Endothelial cell of umbilical vein (primary cell): Measurements from ENCODE around the gene CPSF4. TPM values are rescaled to one million over a fixed set of nuclear protein-coding genes. Genes with fewer than 3 reads are reported as not detected.

Experiments used
- BruUV-seq: library from RNA; stranded (reverse); fragments of 400-500 nt; replicated peaks from 2 replicates; lab custom pipeline; 2021; lab: Mats Ljungman, UMichigan
- CTCF ChIA-PET: fragments of 300-600, 350-600 bp; sonication (Branson Sonifier 250); formaldehyde crosslinking; loops from one replicate; lab custom pipeline; 2021; ENCODE audit warnings: antibody characterized with exemption, inconsistent platforms; lab: Charles Lee
- POLR2A ChIA-PET: fragments of 300-600, 350-600 bp; sonication (Branson Sonifier 250); formaldehyde crosslinking; loops from one replicate; lab custom pipeline; 2021; ENCODE audit warnings: antibody characterized with exemption, inconsistent platforms; lab: Charles Lee
- DNase-seq: peaks from one replicate; pipeline ENCODE4 v3.0.0-alpha.2; 2011; ENCODE audit warnings: low read depth, low spot score
- FAIRE-seq: peaks from 2 replicates; lab custom pipeline; 2011; peaks lifted over from hg19 to GRCh38; lab: Jason Lieb, UNC
- H2AFZ ChIP-seq: 2 replicates; pipeline ENCODE4 v1.6.0; 2012; ENCODE audit warnings: low read depth, low read length, control low read depth, inconsistent platforms
- H3K27ac ChIP-seq: 2 replicates; pipeline ENCODE4 v1.5.1; 2011; ENCODE audit warnings: low read depth, mild to moderate bottlenecking, control low read depth, low read length, moderate library complexity; ENCODE audit not compliant: insufficient read depth
- H3K27me3 ChIP-seq, 2 experiments: 2 replicates each; pipeline versions ENCODE4 v1.6.0 to v1.6.1; 2011; ENCODE audit warnings: low read length in 2 of 2, mixed read lengths in 1 of 2; ENCODE audit not compliant: control insufficient read depth in 2 of 2, insufficient read depth in 2 of 2
- H3K36me3 ChIP-seq, 2 experiments: 2 replicates in 1 of 2; 3 replicates in 1 of 2; pipeline ENCODE4 v1.5.1; 2011; ENCODE audit warnings: low read length in 2 of 2, mild to moderate bottlenecking in 1 of 2, moderate library complexity in 1 of 2; ENCODE audit not compliant: control insufficient read depth in 2 of 2, insufficient read depth in 2 of 2; ENCODE audit errors: extremely low read depth in 1 of 2
- H3K4me1 ChIP-seq: 3 replicates; pipeline ENCODE4 v1.5.1; 2011; ENCODE audit warnings: mild to moderate bottlenecking, low read length; ENCODE audit not compliant: control insufficient read depth, insufficient read depth; ENCODE audit errors: extremely low read depth
- H3K4me2 ChIP-seq: 2 replicates; pipeline ENCODE4 v1.6.1; 2011; ENCODE audit warnings: low read length, control low read depth, mixed read lengths; ENCODE audit not compliant: insufficient read depth
- H3K4me3 ChIP-seq, 3 experiments: fragments of 200-600 bp in 1 of 3; sonication (generic), shearing (Covaris generic) in 1 of 3; replicated peaks in 1 of 3; 2 replicates each; pipeline ENCODE4 v1.5.1; 2011 to 2016; ENCODE audit warnings: control low read depth in 3 of 3, low read length in 3 of 3, mild to moderate bottlenecking in 2 of 3, inconsistent platforms in 1 of 3, low read depth in 1 of 3, moderate library complexity in 1 of 3; ENCODE audit not compliant: insufficient read depth in 1 of 3
- H3K79me2 ChIP-seq: 2 replicates; pipeline ENCODE4 v1.6.0; 2012; ENCODE audit warnings: low read length, inconsistent platforms; ENCODE audit not compliant: control insufficient read depth, insufficient read depth
- H3K9ac ChIP-seq: replicated peaks from 2 replicates; pipeline ENCODE3; 2011; ENCODE audit warnings: low read length, control low read depth; ENCODE audit not compliant: insufficient read depth; ENCODE audit errors: extremely low read depth
- H3K9me1 ChIP-seq: replicated peaks from 3 replicates; pipeline ENCODE4 v1.6.0; 2011; ENCODE audit warnings: mild to moderate bottlenecking, low read length; ENCODE audit not compliant: control insufficient read depth, insufficient read depth; ENCODE audit errors: extremely low read depth
- H3K9me3 ChIP-seq: replicated peaks from 2 replicates; pipeline ENCODE4 v1.5.1; 2012; ENCODE audit warnings: low read length, inconsistent platforms; ENCODE audit not compliant: control insufficient read depth, insufficient read depth
- H4K20me1 ChIP-seq: replicated peaks from 2 replicates; pipeline ENCODE3; 2011; ENCODE audit warnings: mild to moderate bottlenecking, low read length; ENCODE audit not compliant: control insufficient read depth, insufficient read depth; ENCODE audit errors: extremely low read depth
- CTCF ChIP-seq, 2 donors: IDR thresholded peaks; 1 replicate in 1 of 2; 2 replicates in 1 of 2; pipeline ENCODE4 v1.5.1; 2011; ENCODE audit warnings: low read length in 2 of 2, mild to moderate bottlenecking in 2 of 2, moderate library complexity in 2 of 2, control low read depth in 1 of 2, inconsistent platforms in 1 of 2, low read depth in 1 of 2; ENCODE audit not compliant: insufficient read depth in 1 of 2; ENCODE audit errors: extremely low read depth in 1 of 2
- EZH2 ChIP-seq: IDR thresholded peaks from 2 replicates; pipeline ENCODE4 v1.6.1; 2012; ENCODE audit warnings: borderline replicate concordance, low read depth, mild to moderate bottlenecking, moderate library complexity, low read length, inconsistent platforms; ENCODE audit not compliant: severe bottlenecking
- FOS ChIP-seq: IDR thresholded peaks from 2 replicates; pipeline ENCODE4 v1.6.1; 2011; ENCODE audit warnings: mild to moderate bottlenecking, low read length, moderate library complexity, borderline replicate concordance; ENCODE audit not compliant: insufficient read depth
- GATA2 ChIP-seq: IDR thresholded peaks from 2 replicates; pipeline ENCODE4 v1.7.0; 2011; ENCODE audit warnings: low read depth, mild to moderate bottlenecking, moderate library complexity, mixed read lengths, low read length; ENCODE audit not compliant: insufficient read length, insufficient read depth
- JUN ChIP-seq: IDR thresholded peaks from 2 replicates; pipeline ENCODE4 v1.6.1; 2011; ENCODE audit warnings: borderline replicate concordance, low read depth; ENCODE audit not compliant: insufficient read length, insufficient read depth
- MAX ChIP-seq: IDR thresholded peaks from 2 replicates; pipeline ENCODE4 v1.6.1; 2011; ENCODE audit not compliant: insufficient read depth, insufficient read length
- MYC ChIP-seq: IDR thresholded peaks from one replicate; pipeline ENCODE4 v1.6.1; 2011; ENCODE audit warnings: mild to moderate bottlenecking, low read depth, low read length
- POLR2A ChIP-seq: IDR thresholded peaks from 2 replicates; pipeline ENCODE4 v1.6.1; 2012; ENCODE audit warnings: low read depth, mild to moderate bottlenecking, control low read depth, low read length
- POLR2AphosphoS5 ChIP-seq: IDR thresholded peaks from 2 replicates; pipeline ENCODE4 v1.6.1; 2012; ENCODE audit warnings: low read depth, mild to moderate bottlenecking, control low read depth, low read length, moderate library complexity; ENCODE audit not compliant: insufficient read depth
- dilution Hi-C: fragments of 300-500 bp; cut with MboI; formaldehyde crosslinking; loops from one replicate; pipeline ENCODE4 v1.15.0; 2019; ENCODE audit warnings: low sequenced_read_pairs; ENCODE audit not compliant: extremely low pct_ligation_motif_present
- intact Hi-C: fragments of 100-400 bp; cut with micrococcal nuclease; formaldehyde crosslinking; loops from one replicate; pipeline ENCODE4 v1.10.0; 2022
- polyA plus RNA-seq, 4 experiments: library from polyadenylated mRNA; depleted of rRNA in 3 of 4; stranded (reverse) in 3 of 4; unstranded in 1 of 4; fragments of >200 nt; gene quantifications; 2 replicates each; pipeline versions ENCODE4 v1.2.1 to v1.2.3, GENCODE V29; 2011 to 2012; ENCODE audit warnings: missing spikeins in 1 of 4
- total RNA-seq: library from RNA; stranded (reverse); gene quantifications from 2 replicates; pipeline ENCODE4 v1.2.3, GENCODE V29; 2021

CPSF4 gene
- total and polyA plus RNA-seq, 2 donors (not counting 3 experiments of a cell fraction or from before 2014, with no cell fraction given): 51.5 to 53.0 TPM

DNA sequence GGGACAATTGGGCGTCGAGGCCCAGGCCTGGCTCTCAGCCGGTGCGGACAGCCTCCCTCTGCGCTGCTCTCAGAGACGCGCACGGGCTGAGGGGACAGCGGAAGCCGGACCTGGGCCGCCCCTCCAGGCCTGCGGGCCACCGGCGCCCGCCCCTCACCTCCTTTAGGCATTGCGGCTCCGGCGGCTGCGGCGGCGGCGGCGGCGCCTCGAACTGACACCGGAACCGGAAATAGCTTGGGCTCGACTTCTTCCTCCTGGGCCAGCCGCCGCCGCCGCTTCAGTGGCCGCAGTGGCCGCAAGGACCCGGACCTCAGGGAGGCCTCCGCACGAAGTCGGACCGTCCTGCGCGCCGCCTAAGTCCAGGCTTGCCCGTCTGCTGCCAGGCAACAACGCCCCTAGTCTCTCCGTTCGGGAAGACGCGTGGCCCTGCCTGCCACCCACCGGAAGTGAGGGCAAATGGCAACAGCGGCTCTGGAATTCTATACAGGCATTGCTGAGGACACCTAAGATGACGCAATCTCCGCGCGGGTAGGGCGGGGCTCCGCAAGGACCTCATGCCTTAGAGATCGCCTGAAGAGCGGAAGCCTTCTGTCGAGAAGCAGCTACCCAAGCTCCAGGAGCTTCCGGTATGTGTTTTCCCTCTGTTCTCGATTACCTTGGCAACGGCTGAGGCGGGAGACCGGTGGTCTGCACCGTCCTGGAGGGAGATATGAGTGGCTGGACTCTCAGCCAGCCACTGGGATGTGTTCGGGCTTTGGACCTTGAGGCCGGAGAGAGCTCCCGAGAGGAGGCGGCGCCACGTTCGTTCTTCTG, 30.2 kb upstream of the CPSF4 start, which contains the start of the genes BUD31 and PDAP1:
Gene BUD31, plus strand, starts transcription at position 591 of the 813 bp plus-strand sequence. CDS start 2,124 bp downstream, outside the sequence.
Gene PDAP1, minus strand, starts transcription at position 219 of the 813 bp plus-strand sequence. Its CDS starts 49 bp downstream, at position 170.
- POLR2A ChIA-PET: interaction anchor here (0.7 to 2.0 kb wide), 5 partner anchors 9 to 63 kb away, joined by 4 to 12 read pairs (median 4); no protein-coding TSS in a partner anchor
- no peaks in the 10 kb centered on the region for H3K9me3 ChIP-seq
- no TSS peak for BruUV-seq
- peak within 1 kb of the TSS; percentile 79 for H3K27ac ChIP-seq
- H3K4me3 ChIP-seq: peak within 1 kb of the TSS; percentile 65 to 99 (median 96)
- TF ChIP-seq JUN: peak; percentile 84
- no peak for TF ChIP-seq MYC
- TF ChIP-seq POLR2AphosphoS5: peak; percentile 79
- TF ChIP-seq CTCF (IDR thresholded peaks at IDR 0.05; ENCODE audit: extremely low read depth in 1 of 2, insufficient read depth in 1 of 2, low read depth in 1 of 2, low read length in 2 of 2): no peak
- peak; percentile 91 for TF ChIP-seq POLR2A
- no peak for TF ChIP-seq FOS
- no peak for TF ChIP-seq EZH2
- TF ChIP-seq GATA2: no peak
- peak; percentile 51 for TF ChIP-seq MAX
- CTCF ChIA-PET: interaction anchor here (0.9 to 1.3 kb wide), 8 partner anchors 9 to 208 kb away, joined by 3 to 6 read pairs (median 4); partner anchors contain the start of genes ARPC1B and ZSCAN25
- H3K27me3 ChIP-seq: no peaks in the 10 kb centered on the region
- H3K4me2 ChIP-seq: peak within 1 kb of the TSS; percentile 96
- H3K9ac ChIP-seq: peak within 1 kb of the TSS; percentile 93
- FAIRE-seq (peak; percentile 100), DNase-seq (peak; percentile 98)
- peaks cover 21% of the 10 kb centered on the region for H3K4me1 ChIP-seq
- H3K36me3 ChIP-seq: peaks cover 6 to 20% of the 10 kb centered on the region in 2 experiments
- H4K20me1 ChIP-seq: peaks cover 3% of the 10 kb centered on the region
- dilution Hi-C loops: no loop called here
- H3K79me2 ChIP-seq: peaks cover 70% of the 10 kb centered on the region
- no peaks in the 10 kb centered on the region for H3K9me1 ChIP-seq
- intact Hi-C loops: loop anchor here (1.0 kb wide), 4 partner anchors 29 to 96 kb away; partner anchors contain the start of gene ZKSCAN5
- peak within 1 kb of the TSS; percentile 68 for H2AFZ ChIP-seq
